GM12892 (cell line): ENCODE results near the gene GCSH.

Source experiments
- POLR2A ChIP-seq: IDR thresholded peaks from 2 replicates; pipeline ENCODE4 v1.6.1; 2011; ENCODE audit warnings: low read depth, low read length, control low read depth
- POLR2AphosphoS5 ChIP-seq: IDR thresholded peaks from 2 replicates; pipeline ENCODE4 v1.6.1; 2011; ENCODE audit warnings: low read depth, low read length, control low read depth
- TAF1 ChIP-seq: IDR thresholded peaks from 2 replicates; pipeline ENCODE4 v1.6.1; 2011; ENCODE audit warnings: low read depth, mild to moderate bottlenecking, control low read depth, low read length, borderline replicate concordance

DNA sequence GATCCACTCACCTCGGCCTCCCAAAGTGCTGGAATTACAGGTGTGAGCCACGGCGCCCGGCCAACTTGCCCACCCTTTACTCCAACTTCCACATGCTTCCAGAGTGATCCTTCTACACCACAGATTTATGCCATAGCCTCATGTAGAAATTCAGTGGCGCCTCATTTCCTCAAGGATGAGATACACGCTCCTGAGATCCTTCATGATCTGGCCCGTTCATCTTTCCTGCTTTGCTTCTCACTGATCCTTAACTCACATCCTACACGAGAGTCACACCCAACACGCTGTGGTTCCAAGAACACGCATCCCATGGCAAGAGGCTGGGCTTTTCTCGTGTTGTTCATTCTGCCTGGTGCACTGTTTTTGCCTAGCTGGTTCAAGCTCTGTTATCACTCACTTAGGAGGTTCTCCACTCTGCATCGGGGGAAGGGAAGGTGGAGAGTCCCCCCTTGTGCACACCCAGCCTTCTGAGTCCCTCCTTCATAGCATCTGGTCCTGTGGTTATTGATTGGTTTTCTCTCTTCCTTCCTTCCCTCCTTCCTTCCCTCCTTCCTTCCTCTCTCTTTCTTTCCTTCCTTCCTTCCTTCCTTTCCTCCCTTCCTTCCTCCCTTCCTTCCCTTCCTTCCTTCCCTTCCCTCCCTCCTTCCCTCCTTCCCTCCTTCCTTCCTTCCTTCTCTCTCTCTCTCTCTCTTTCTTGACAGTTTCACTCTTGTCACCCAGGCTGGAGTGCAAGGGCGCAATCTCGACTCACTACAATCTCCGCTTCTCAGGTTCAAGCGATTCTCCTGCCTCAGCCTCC, 32.7 kb upstream of the GCSH start:
- TF ChIP-seq POLR2A, result no peak
- no peak for TF ChIP-seq POLR2AphosphoS5
- TF ChIP-seq TAF1, result no peak
